NCI-H460 (cell line): ENCODE results near the gene LAMC3. TPM values are rescaled to one million over a fixed set of nuclear protein-coding genes. Genes with fewer than 3 reads are reported as not detected.
"Not testable (repeated sequence)": the region's sequence is repeated elsewhere in the genome, so short reads cannot be mapped to it uniquely, and the experiment has no call there.

Experiments used
- DNase-seq: peaks from one replicate; pipeline ENCODE4 v3.0.0-alpha.2; 2016; ENCODE audit warnings: low read depth; ENCODE audit errors: extremely low read depth
- total RNA-seq: library from RNA; depleted of rRNA; stranded (reverse); fragments of >200 nt; shearing (Covaris generic); gene quantifications from 2 replicates; pipeline ENCODE4 v1.2.3, GENCODE V29; 2014

LAMC3 gene
- total RNA-seq, 1 experiment from 2014 or later: 8.9 TPM

GRCh38 chr9:131092548-131093440 lies 83.8 kb downstream of the LAMC3 start:
- no peak for DNase-seq

- no peak for DNase-seq
These were observed 85.0 kb downstream of the LAMC3 start for GRCh38 chr9:131094015-131094414.

GRCh38 chr9:131094622-131095021 lies 85.6 kb downstream of the LAMC3 start:
- no peak for DNase-seq

- DNase-seq: peak; percentile 30
These were observed 86.8 kb downstream of the LAMC3 start for GRCh38 chr9:131095666-131096268.

- DNase-seq: no peak
These were observed 87.5 kb downstream of the LAMC3 start, which contains the start of gene AIF1L for GRCh38 chr9:131096269-131097125. Gene AIF1L (plus strand): TSS chr9:131096531. CDS start chr9:131096630, 99 bp downstream.

GRCh38 chr9:131097126-131097947 lies 88.4 kb downstream of the LAMC3 start:
- no peak for DNase-seq

- no peak for DNase-seq
These were observed 88.9 kb downstream of the LAMC3 start for GRCh38 chr9:131097948-131098278.

- no peak for DNase-seq
These were observed 89.6 kb downstream of the LAMC3 start for GRCh38 chr9:131098391-131099101.

- DNase-seq: no peak
These were observed 90.2 kb downstream of the LAMC3 start for GRCh38 chr9:131099102-131099606.

GRCh38 chr9:131099845-131100244 lies 90.9 kb downstream of the LAMC3 start:
- DNase-seq: not testable (repeated sequence)

- DNase-seq: no peak
These were observed 91.5 kb downstream of the LAMC3 start for GRCh38 chr9:131100445-131100844.

- no peak for DNase-seq
These were observed 92.4 kb downstream of the LAMC3 start for GRCh38 chr9:131101207-131101964.

- no peak for DNase-seq
These were observed 94.0 kb downstream of the LAMC3 start for GRCh38 chr9:131103024-131103423.

- no peak for DNase-seq
These were observed 94.6 kb downstream of the LAMC3 start for GRCh38 chr9:131103535-131103934.

GRCh38 chr9:131104016-131104740 lies 95.2 kb downstream of the LAMC3 start:
- DNase-seq: no peak

- no peak for DNase-seq
These were observed 97.0 kb downstream of the LAMC3 start for GRCh38 chr9:131105952-131106351.

- DNase-seq: no peak
These were observed 98.8 kb downstream of the LAMC3 start for GRCh38 chr9:131107760-131108159.
